CD14-positive monocyte (primary cell): ENCODE data around the gene RALGAPA2. TPM values are rescaled to one million over a fixed set of nuclear protein-coding genes. Genes with fewer than 3 reads are reported as not detected.

Source experiments
- DNase-seq, 3 donors: peaks; one replicate each; pipeline ENCODE4 v3.0.0-alpha.2; 2011 to 2022
- H2AFZ ChIP-seq: 2 replicates; pipeline ENCODE4 v1.6.0; 2012; ENCODE audit warnings: mild to moderate bottlenecking, low read depth, low read length, inconsistent platforms; ENCODE audit not compliant: insufficient read depth, poor library complexity, severe bottlenecking
- H3K27ac ChIP-seq, 2 donors: 1 replicate in 1 of 2; 2 replicates in 1 of 2; pipeline ENCODE4 v1.5.1; 2012 to 2013; ENCODE audit warnings: low read length in 2 of 2, control low read depth in 1 of 2, inconsistent platforms in 1 of 2, low read depth in 1 of 2, mild to moderate bottlenecking in 1 of 2
- H3K27me3 ChIP-seq, 2 donors: one replicate each; pipeline versions ENCODE4 v1.6.0 to v1.6.1; 2011 to 2013; ENCODE audit warnings: low read length in 2 of 2; ENCODE audit not compliant: control insufficient read depth in 2 of 2, insufficient read depth in 2 of 2
- H3K36me3 ChIP-seq, 2 donors: replicated peaks in 1 of 2; 1 replicate in 1 of 2; 2 replicates in 1 of 2; pipeline versions ENCODE4 v1.5.1 to v1.6.1; 2012 to 2013; ENCODE audit warnings: low read length in 2 of 2, control low read depth in 1 of 2, inconsistent platforms in 1 of 2, mild to moderate bottlenecking in 1 of 2; ENCODE audit not compliant: insufficient read depth in 2 of 2, control insufficient read depth in 1 of 2
- H3K4me1 ChIP-seq, 2 donors: 1 replicate in 1 of 2; 2 replicates in 1 of 2; pipeline versions ENCODE4 v1.5.1 to v1.6.1; 2012 to 2013; ENCODE audit warnings: low read length in 2 of 2, control low read depth in 1 of 2, inconsistent platforms in 1 of 2, mild to moderate bottlenecking in 1 of 2, moderate library complexity in 1 of 2; ENCODE audit not compliant: insufficient read depth in 2 of 2, control insufficient read depth in 1 of 2
- H3K4me2 ChIP-seq: replicated peaks from 2 replicates; pipeline ENCODE3; 2012; ENCODE audit warnings: low read length, moderate library complexity, mild to moderate bottlenecking; ENCODE audit not compliant: poor library complexity, severe bottlenecking; ENCODE audit errors: extremely low read depth
- H3K4me3 ChIP-seq, 3 experiments: fragments of 200-600 bp in 1 of 3; sonication (generic) in 1 of 3; replicated peaks in 1 of 3; 1 replicate in 2 of 3; 2 replicates in 1 of 3; pipeline ENCODE4 v1.5.1; 2011 to 2013; ENCODE audit warnings: low read length in 3 of 3, mild to moderate bottlenecking in 3 of 3, control low read depth in 2 of 3, low read depth in 2 of 3, inconsistent platforms in 1 of 3, moderate library complexity in 1 of 3
- H3K79me2 ChIP-seq: 2 replicates; pipeline ENCODE4 v1.6.0; 2012; ENCODE audit warnings: mild to moderate bottlenecking, control low read depth, inconsistent platforms, low read length, moderate library complexity; ENCODE audit not compliant: insufficient read depth
- H3K9ac ChIP-seq: 2 replicates; pipeline ENCODE4 v1.6.0; 2017; ENCODE audit warnings: low read length, mild to moderate bottlenecking; ENCODE audit not compliant: insufficient read depth, poor library complexity, severe bottlenecking
- H3K9me3 ChIP-seq, 2 donors: replicated peaks in 1 of 2; 1 replicate in 1 of 2; 2 replicates in 1 of 2; pipeline versions ENCODE4 v1.5.1 to v1.6.1; 2012 to 2013; ENCODE audit warnings: low read length in 2 of 2, control low read depth in 1 of 2; ENCODE audit not compliant: control insufficient read depth in 1 of 2, insufficient read depth in 1 of 2
- H4K20me1 ChIP-seq: 2 replicates; pipeline ENCODE4 v1.6.0; 2012; ENCODE audit warnings: mild to moderate bottlenecking, low read length, control low read depth, moderate library complexity; ENCODE audit not compliant: insufficient read depth
- H3K27ac Mint-ChIP-seq, 7 donors: one replicate each; pipeline ENCODE4 v1.8.0; 2020; ENCODE audit warnings: mild to moderate bottlenecking in 7 of 7, mixed read lengths in 7 of 7, moderate library complexity in 6 of 7, inconsistent platforms in 2 of 7
- H3K27me3 Mint-ChIP-seq, 3 donors: one replicate each; pipeline ENCODE4 v1.8.0; 2021 to 2022; ENCODE audit warnings: low read depth in 3 of 3, mild to moderate bottlenecking in 3 of 3, mixed read lengths in 3 of 3, moderate library complexity in 3 of 3, inconsistent platforms in 1 of 3
- H3K36me3 Mint-ChIP-seq, 2 donors: one replicate each; pipeline ENCODE4 v1.8.0; 2020; ENCODE audit warnings: mixed read lengths in 2 of 2, inconsistent platforms in 1 of 2, mild to moderate bottlenecking in 1 of 2
- H3K4me1 Mint-ChIP-seq: one replicate; pipeline ENCODE4 v1.8.0; 2020; ENCODE audit warnings: mild to moderate bottlenecking, mixed read lengths
- H3K4me3 Mint-ChIP-seq, 2 donors: one replicate each; pipeline ENCODE4 v1.8.0; 2020; ENCODE audit warnings: mild to moderate bottlenecking in 2 of 2, mixed read lengths in 2 of 2, moderate library complexity in 1 of 2
- H3K9me3 Mint-ChIP-seq, 7 donors: one replicate each; pipeline ENCODE4 v1.8.0; 2020 to 2022; ENCODE audit warnings: mixed read lengths in 7 of 7, mild to moderate bottlenecking in 6 of 7, moderate library complexity in 6 of 7, inconsistent platforms in 2 of 7
- CTCF ChIP-seq: fragments of 200-600 bp; IDR thresholded peaks from one replicate; pipeline ENCODE4 v1.8.0; 2022; ENCODE audit warnings: antibody characterized with exemption, mild to moderate bottlenecking
- WGBS: methylation state at CpG from one replicate; pipeline ENCODE4 v1.1.5; 2013; ENCODE audit warnings: missing lambda C conversion rate; ENCODE audit not compliant: insufficient coverage; 5-methylcytosine and 5-hydroxymethylcytosine counted together
- intact Hi-C, 2 donors: fragments of 100-400 bp; cut with micrococcal nuclease; formaldehyde crosslinking; loops; one replicate each; pipeline versions ENCODE4 v1.15.0 to v1.15.1; 2023
- polyA plus RNA-seq, 3 donors: library from polyadenylated mRNA; depleted of rRNA in 1 of 3; unstranded in 2 of 3; stranded (reverse) in 1 of 3; fragments of 300-500 nt in 2 of 3; fragments of >200 nt in 1 of 3; fragmentation: Illumina TruSeq in 2 of 3; gene quantifications; 1 replicate in 2 of 3; 2 replicates in 1 of 3; pipeline ENCODE4 v1.2.3, GENCODE V29; 2012 to 2021

Gene RALGAPA2
- polyA plus RNA-seq, 3 donors: 6.2 to 13.0 (median 8.9) TPM

GRCh38 chr20:20658871-20659431, 53.5 kb downstream of the RALGAPA2 start:
- Histone ChIP-seq H3K27me3 (no peaks in the 10 kb centered on the region), H3K4me3 (no peak overlapping the region), H3K9ac (no peak overlapping the region), H4K20me1 (peaks cover 16% of the 10 kb centered on the region), H3K4me1 (no peaks in the 10 kb centered on the region), H3K27ac (no peak overlapping the region), H3K79me2 (peaks cover 26% of the 10 kb centered on the region), H3K9me3 (no peaks in the 10 kb centered on the region), H2AFZ (no peak overlapping the region), H3K4me2 (no peak overlapping the region), H3K36me3 (peaks cover 12 to 53% of the 10 kb centered on the region in 2 donors)
- intact Hi-C loops: no loop called here
- 90% methylated on average over 2 of the region's 4 CpGs for WGBS
- H3K36me3 Mint-ChIP-seq: peaks cover 39 to 41% of the 10 kb centered on the region in 2 donors
- no peak for DNase-seq
- H3K4me1 Mint-ChIP-seq: no peaks in the 10 kb centered on the region
- H3K9me3 Mint-ChIP-seq: no peaks in the 10 kb centered on the region
- H3K4me3 Mint-ChIP-seq: no peak overlapping the region
- H3K27me3 Mint-ChIP-seq: no peaks in the 10 kb centered on the region
- no peak for TF ChIP-seq CTCF
- H3K27ac Mint-ChIP-seq: no peak overlapping the region

GRCh38 chr20:20658123-20658522, 54.3 kb downstream of the RALGAPA2 start:
- Histone ChIP-seq H3K9ac (no peak overlapping the region), H4K20me1 (peaks cover 10% of the 10 kb centered on the region), H3K36me3 (peaks cover 12 to 53% of the 10 kb centered on the region in 2 donors), H3K27me3 (no peaks in the 10 kb centered on the region), H3K4me1 (no peaks in the 10 kb centered on the region), H3K4me2 (no peak overlapping the region), H3K27ac (no peak overlapping the region), H3K4me3 (no peak overlapping the region), H3K79me2 (peaks cover 18% of the 10 kb centered on the region), H2AFZ (no peak overlapping the region), H3K9me3 (no peaks in the 10 kb centered on the region)
- no peak for TF ChIP-seq CTCF
- intact Hi-C loops: no loop called here
- Mint-ChIP-seq H3K36me3 (peaks cover 40 to 44% of the 10 kb centered on the region in 2 donors), H3K27ac (no peak overlapping the region), H3K4me1 (no peaks in the 10 kb centered on the region), H3K9me3 (no peaks in the 10 kb centered on the region), H3K4me3 (no peak overlapping the region), H3K27me3 (no peaks in the 10 kb centered on the region)
- no peak for DNase-seq
